MM.1S (cell line): ENCODE measurements around the gene CACNG6.

Experiments
- DNase-seq: peaks from one replicate; pipeline ENCODE4 v3.0.0-alpha.2; 2015
- H2AFZ ChIP-seq: fragments of 300-600 bp; sonication (generic); 2 replicates; pipeline ENCODE4 v1.6.0; 2016; ENCODE audit warnings: antibody characterized with exemption, low read length
- H3F3A ChIP-seq: fragments of 300-600 bp; sonication (generic); 2 replicates; pipeline ENCODE4 v1.6.1; 2016; ENCODE audit warnings: mild to moderate bottlenecking, antibody characterized with exemption, low read length, moderate library complexity, mixed read lengths; ENCODE audit not compliant: insufficient read depth
- H3K27ac ChIP-seq: fragments of 300-600 bp; sonication (generic); 2 replicates; pipeline ENCODE4 v1.5.1; 2016; ENCODE audit warnings: mild to moderate bottlenecking, low read length
- H3K27me3 ChIP-seq: fragments of 300-600 bp; sonication (generic); replicated peaks from 2 replicates; pipeline ENCODE4 v1.6.0; 2016; ENCODE audit warnings: low read length; ENCODE audit not compliant: insufficient read depth
- H3K36me3 ChIP-seq: fragments of 300-600 bp; sonication (generic); replicated peaks from 2 replicates; pipeline ENCODE4 v1.6.1; 2016; ENCODE audit warnings: mild to moderate bottlenecking, low read length, mixed read lengths; ENCODE audit not compliant: insufficient read depth
- H3K4me1 ChIP-seq: fragments of 300-600 bp; sonication (generic); 2 replicates; pipeline ENCODE4 v1.6.1; 2016; ENCODE audit warnings: low read length, mixed read lengths
- H3K4me2 ChIP-seq: fragments of 300-600 bp; sonication (generic); 2 replicates; pipeline ENCODE4 v1.6.0; 2016; ENCODE audit warnings: low read depth, low read length
- H3K4me3 ChIP-seq: fragments of 300-600 bp; sonication (generic); 2 replicates; pipeline ENCODE4 v1.5.1; 2016; ENCODE audit warnings: low read length, mixed read lengths
- H3K79me2 ChIP-seq: fragments of 300-600 bp; sonication (generic); 2 replicates; pipeline ENCODE4 v1.6.1; 2016; ENCODE audit warnings: mixed run types, low read length, mixed read lengths
- H3K9ac ChIP-seq: fragments of 300-600 bp; sonication (generic); 2 replicates; pipeline ENCODE4 v1.6.1; 2016; ENCODE audit warnings: low read length, mixed read lengths
- H3K9me2 ChIP-seq: fragments of 300-600 bp; sonication (generic); replicated peaks from 2 replicates; pipeline ENCODE4 v1.6.1; 2016; ENCODE audit warnings: mild to moderate bottlenecking, low read length, mixed read lengths; ENCODE audit not compliant: insufficient read depth
- H3K9me3 ChIP-seq: fragments of 300-600 bp; sonication (generic); replicated peaks from 2 replicates; pipeline ENCODE4 v1.6.1; 2016; ENCODE audit warnings: mild to moderate bottlenecking, low read length, mixed read lengths; ENCODE audit not compliant: insufficient read depth
- H4K20me1 ChIP-seq: fragments of 300-600 bp; sonication (generic); 2 replicates; pipeline ENCODE4 v1.6.1; 2016; ENCODE audit warnings: mild to moderate bottlenecking, low read length, moderate library complexity, mixed read lengths; ENCODE audit not compliant: insufficient read depth
- EZH2 ChIP-seq: fragments of 300-600 bp; sonication (generic); optimal IDR thresholded peaks from 2 replicates; pipeline ENCODE3; 2017; ENCODE audit warnings: low read depth, mild to moderate bottlenecking, antibody characterized with exemption, low read length, mixed read lengths
- EZH2phosphoT487 ChIP-seq: fragments of 300-600 bp; sonication (generic); IDR thresholded peaks from 2 replicates; pipeline ENCODE4 v1.6.1; 2018; ENCODE audit warnings: antibody characterized with exemption, low read length
- TF ChIP-seq, protein P1 (sequence below): fragments of 300-600 bp; sonication (generic); IDR thresholded peaks from 2 replicates; pipeline ENCODE4 v1.5.1; 2016; ENCODE audit warnings: antibody characterized with exemption, low read length, mixed read lengths

The CACNG6 gene

DNA sequence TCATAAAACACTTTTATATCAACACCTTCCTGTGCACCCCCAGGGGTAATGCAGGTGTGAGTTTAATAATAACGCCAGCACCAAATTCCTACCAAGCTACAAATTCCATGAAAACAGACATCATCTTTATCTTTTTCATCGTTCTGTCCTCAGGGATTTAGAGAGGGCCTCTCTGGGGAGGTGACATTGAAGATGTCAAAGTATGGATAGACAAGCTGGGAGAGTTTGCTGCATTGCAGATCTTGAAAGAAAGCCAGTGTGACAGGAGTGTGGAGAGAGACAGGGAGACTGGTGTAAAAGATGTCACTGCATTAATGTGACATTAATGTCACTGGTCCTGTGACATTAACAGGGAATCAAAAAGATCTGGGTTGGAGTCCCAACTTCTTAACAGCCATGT is 10.1 kb downstream of the CACNG6 start:
- no peaks in the 10 kb centered on the region for H4K20me1 ChIP-seq
- H3K79me2 ChIP-seq = no peaks in the 10 kb centered on the region
- H3K4me3 ChIP-seq = no peak overlapping the region
- H3K27me3 ChIP-seq = peaks cover 12% of the 10 kb centered on the region
- H2AFZ ChIP-seq = no peak overlapping the region
- no peaks in the 10 kb centered on the region for H3F3A ChIP-seq
- no peak for DNase-seq
- TF ChIP-seq, protein P1, sequence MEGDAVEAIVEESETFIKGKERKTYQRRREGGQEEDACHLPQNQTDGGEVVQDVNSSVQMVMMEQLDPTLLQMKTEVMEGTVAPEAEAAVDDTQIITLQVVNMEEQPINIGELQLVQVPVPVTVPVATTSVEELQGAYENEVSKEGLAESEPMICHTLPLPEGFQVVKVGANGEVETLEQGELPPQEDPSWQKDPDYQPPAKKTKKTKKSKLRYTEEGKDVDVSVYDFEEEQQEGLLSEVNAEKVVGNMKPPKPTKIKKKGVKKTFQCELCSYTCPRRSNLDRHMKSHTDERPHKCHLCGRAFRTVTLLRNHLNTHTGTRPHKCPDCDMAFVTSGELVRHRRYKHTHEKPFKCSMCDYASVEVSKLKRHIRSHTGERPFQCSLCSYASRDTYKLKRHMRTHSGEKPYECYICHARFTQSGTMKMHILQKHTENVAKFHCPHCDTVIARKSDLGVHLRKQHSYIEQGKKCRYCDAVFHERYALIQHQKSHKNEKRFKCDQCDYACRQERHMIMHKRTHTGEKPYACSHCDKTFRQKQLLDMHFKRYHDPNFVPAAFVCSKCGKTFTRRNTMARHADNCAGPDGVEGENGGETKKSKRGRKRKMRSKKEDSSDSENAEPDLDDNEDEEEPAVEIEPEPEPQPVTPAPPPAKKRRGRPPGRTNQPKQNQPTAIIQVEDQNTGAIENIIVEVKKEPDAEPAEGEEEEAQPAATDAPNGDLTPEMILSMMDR = no peak
- TF ChIP-seq EZH2phosphoT487 (no peak), EZH2 (no peak)
- H3K9ac ChIP-seq = no peak overlapping the region
- H3K36me3 ChIP-seq = no peaks in the 10 kb centered on the region
- H3K9me2 ChIP-seq = no peaks in the 10 kb centered on the region
- H3K4me1 ChIP-seq = no peaks in the 10 kb centered on the region
- H3K4me2 ChIP-seq = no peak overlapping the region
- no peak overlapping the region for H3K27ac ChIP-seq
- no peaks in the 10 kb centered on the region for H3K9me3 ChIP-seq

DNA sequence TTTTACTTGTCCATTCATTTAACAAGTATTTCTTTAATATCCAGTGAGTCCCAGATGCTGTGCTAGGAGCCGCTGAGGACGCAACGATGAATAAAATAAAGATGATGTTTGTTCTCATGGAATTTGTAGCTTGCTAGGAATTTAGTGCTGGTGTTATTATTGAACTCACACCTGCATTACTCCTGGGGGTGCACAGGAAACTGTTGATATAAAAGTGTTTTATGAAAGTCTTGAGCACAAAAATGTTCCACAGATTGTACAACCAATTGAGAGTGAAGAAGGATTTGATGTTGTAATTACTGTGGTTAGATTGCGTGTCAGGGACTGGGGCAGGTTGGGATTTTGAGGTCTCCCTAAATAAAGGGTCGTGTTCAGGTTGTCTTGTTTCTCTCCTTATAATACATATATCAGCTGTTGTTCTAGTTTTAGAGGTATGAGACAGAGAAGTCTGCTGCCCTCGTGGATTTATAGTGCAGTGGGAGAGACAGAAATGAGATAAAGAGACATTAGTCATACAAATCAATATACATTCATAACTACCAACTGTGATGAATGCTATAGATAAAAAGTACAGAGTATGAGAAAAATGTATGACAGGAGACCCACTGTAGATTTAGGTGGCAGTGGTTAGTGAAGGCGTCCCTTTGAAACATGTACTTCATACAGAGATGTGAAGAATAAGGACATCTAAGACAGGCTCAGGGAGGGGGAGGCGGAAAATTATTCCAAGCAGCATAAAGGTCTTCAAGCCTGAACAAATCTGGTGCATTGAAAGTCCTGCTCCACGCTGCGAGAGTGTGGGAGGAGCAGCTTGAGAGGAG is 11.3 kb downstream of the CACNG6 start:
- H3K27ac ChIP-seq = no peak overlapping the region
- peaks cover 12% of the 10 kb centered on the region for H3K27me3 ChIP-seq
- no peaks in the 10 kb centered on the region for H3K4me1 ChIP-seq
- H2AFZ ChIP-seq = no peak overlapping the region
- H3K4me2 ChIP-seq = no peak overlapping the region
- no peaks in the 10 kb centered on the region for H3K36me3 ChIP-seq
- TF ChIP-seq, protein P1 = no peak
- TF ChIP-seq EZH2 (no peak), EZH2phosphoT487 (no peak)
- no peaks in the 10 kb centered on the region for H3K79me2 ChIP-seq
- no peaks in the 10 kb centered on the region for H3K9me3 ChIP-seq
- no peaks in the 10 kb centered on the region for H3F3A ChIP-seq
- no peaks in the 10 kb centered on the region for H4K20me1 ChIP-seq
- no peak for DNase-seq
- no peaks in the 10 kb centered on the region for H3K9me2 ChIP-seq
- H3K9ac ChIP-seq = no peak overlapping the region
- no peak overlapping the region for H3K4me3 ChIP-seq

DNA sequence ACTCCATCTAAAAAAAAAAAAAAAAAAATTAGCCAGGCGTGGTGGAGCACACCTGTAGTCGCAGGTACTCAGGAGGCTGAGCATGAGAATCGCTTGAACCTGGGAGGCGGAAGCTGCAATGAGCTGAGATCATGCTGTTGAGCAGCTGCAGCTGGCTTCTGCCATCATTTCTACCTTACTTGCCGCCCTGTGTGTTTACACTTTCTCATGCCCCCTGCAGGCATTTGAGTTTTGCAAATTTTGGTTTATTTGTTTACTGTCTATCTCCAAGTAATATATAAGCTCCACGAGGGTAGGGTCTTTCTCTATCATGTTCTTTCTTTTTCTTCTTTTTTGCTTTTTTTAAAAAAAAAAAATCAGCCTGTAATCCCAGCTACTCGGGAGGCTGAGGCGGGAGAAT is 18.0 kb downstream of the CACNG6 start:
- TF ChIP-seq EZH2phosphoT487 = no peak
- TF ChIP-seq EZH2 = no peak
- TF ChIP-seq, protein P1 = no peak
- no peaks in the 10 kb centered on the region for H4K20me1 ChIP-seq
- no peaks in the 10 kb centered on the region for H3K9me3 ChIP-seq
- H3K36me3 ChIP-seq = no peaks in the 10 kb centered on the region
- no peak overlapping the region for H2AFZ ChIP-seq
- H3K4me2 ChIP-seq = no peak overlapping the region
- H3K4me3 ChIP-seq = no peak overlapping the region
- H3F3A ChIP-seq = no peaks in the 10 kb centered on the region
- H3K9ac ChIP-seq = no peak overlapping the region
- H3K4me1 ChIP-seq = no peaks in the 10 kb centered on the region
- H3K79me2 ChIP-seq = no peaks in the 10 kb centered on the region
- no peak for DNase-seq
- peaks cover 22% of the 10 kb centered on the region for H3K27me3 ChIP-seq
- no peaks in the 10 kb centered on the region for H3K9me2 ChIP-seq
- no peak overlapping the region for H3K27ac ChIP-seq
